Loucy (cell line): Measurements from ENCODE around the gene MTX2.

ENCODE experiments used
- CTCF ChIP-seq: fragments of 200-600 bp; sonication (generic); conservative IDR thresholded peaks from 2 replicates; pipeline ENCODE4 v1.5.1; 2014; ENCODE audit warnings: mild to moderate bottlenecking, antibody characterized with exemption, low read length
- EZH2phosphoT487 ChIP-seq: fragments of 200-600 bp; IDR thresholded peaks from 2 replicates; pipeline ENCODE4 v1.6.1; 2018; ENCODE audit warnings: antibody characterized with exemption, mild to moderate bottlenecking, moderate library complexity, borderline replicate concordance

GRCh38 chr2:176338395-176338794 lies 69.2 kb downstream of the MTX2 start:
- TF ChIP-seq CTCF (no peak), EZH2phosphoT487 (no peak)
